DND-41 (cell line): Measurements from ENCODE around the gene ZSWIM4.

Source experiments
- EZH2 ChIP-seq: IDR thresholded peaks from 3 replicates; pipeline ENCODE4 v1.6.1; 2012; ENCODE audit warnings: borderline replicate concordance, low read depth, mild to moderate bottlenecking, moderate library complexity, low read length, inconsistent platforms; ENCODE audit not compliant: severe bottlenecking
- TF ChIP-seq, protein P1 (sequence below): IDR thresholded peaks from 2 replicates; pipeline ENCODE4 v1.5.1; 2012; ENCODE audit warnings: borderline replicate concordance, low read length, moderate library complexity, mild to moderate bottlenecking; ENCODE audit not compliant: poor library complexity, severe bottlenecking; ENCODE audit errors: extremely low read depth

DNA sequence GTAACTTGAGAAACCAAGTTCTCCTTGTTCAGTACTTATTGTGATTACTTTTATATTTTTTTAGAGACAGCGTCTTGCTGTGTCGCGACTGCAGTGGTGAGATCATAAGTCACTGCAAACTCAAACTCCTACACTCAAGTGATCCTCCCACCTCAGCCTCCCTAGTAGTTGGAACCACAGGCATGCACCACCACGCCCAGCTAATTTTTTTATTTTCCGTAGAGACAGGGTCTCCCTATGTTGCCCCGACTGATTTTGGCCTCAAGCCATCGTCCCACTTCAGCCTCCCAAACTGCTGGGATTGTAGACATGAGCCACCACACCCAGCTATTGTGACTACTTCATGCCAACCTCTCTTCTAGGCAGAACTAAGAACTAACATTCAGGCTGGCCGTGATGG is 12.7 kb upstream of the ZSWIM4 start:
- TF ChIP-seq EZH2 = no peak
- TF ChIP-seq, protein P1, sequence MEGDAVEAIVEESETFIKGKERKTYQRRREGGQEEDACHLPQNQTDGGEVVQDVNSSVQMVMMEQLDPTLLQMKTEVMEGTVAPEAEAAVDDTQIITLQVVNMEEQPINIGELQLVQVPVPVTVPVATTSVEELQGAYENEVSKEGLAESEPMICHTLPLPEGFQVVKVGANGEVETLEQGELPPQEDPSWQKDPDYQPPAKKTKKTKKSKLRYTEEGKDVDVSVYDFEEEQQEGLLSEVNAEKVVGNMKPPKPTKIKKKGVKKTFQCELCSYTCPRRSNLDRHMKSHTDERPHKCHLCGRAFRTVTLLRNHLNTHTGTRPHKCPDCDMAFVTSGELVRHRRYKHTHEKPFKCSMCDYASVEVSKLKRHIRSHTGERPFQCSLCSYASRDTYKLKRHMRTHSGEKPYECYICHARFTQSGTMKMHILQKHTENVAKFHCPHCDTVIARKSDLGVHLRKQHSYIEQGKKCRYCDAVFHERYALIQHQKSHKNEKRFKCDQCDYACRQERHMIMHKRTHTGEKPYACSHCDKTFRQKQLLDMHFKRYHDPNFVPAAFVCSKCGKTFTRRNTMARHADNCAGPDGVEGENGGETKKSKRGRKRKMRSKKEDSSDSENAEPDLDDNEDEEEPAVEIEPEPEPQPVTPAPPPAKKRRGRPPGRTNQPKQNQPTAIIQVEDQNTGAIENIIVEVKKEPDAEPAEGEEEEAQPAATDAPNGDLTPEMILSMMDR = no peak
